NCI-H146 treated with DMSO at 0.1 percent for 48 hours (cell line): ENCODE data around the gene RNF167.

Experiments used
- DNase-seq: peaks from one replicate; lab custom pipeline; 2025; ENCODE audit not compliant: unreplicated experiment; lab: John Stamatoyannopoulos, UW

Gene RNF167

GRCh38 chr17:4938688-4939545, 1.2 kb upstream of the RNF167 start:
- DNase-seq, result no peak

- no peak for DNase-seq
Observed at GRCh38 chr17:4939546-4939795, 597 bp upstream of the RNF167 start.

GRCh38 chr17:4940555-4941318, 669 bp downstream of the RNF167 start:
- DNase-seq, result no peak

GRCh38 chr17:4941319-4941610, 1.2 kb downstream of the RNF167 start:
- DNase-seq, result no peak

GRCh38 chr17:4942760-4943508, 2.9 kb downstream of the RNF167 start:
- DNase-seq, result no peak

- DNase-seq, result no peak
Observed at GRCh38 chr17:4944163-4944553, 4.1 kb downstream of the RNF167 start.

- DNase-seq, result no peak
Observed at GRCh38 chr17:4944554-4945175, 4.6 kb downstream of the RNF167 start.

GRCh38 chr17:4945176-4945943, 5.3 kb downstream of the RNF167 start:
- no peak for DNase-seq

GRCh38 chr17:4945944-4946280, 5.8 kb downstream of the RNF167 start:
- no peak for DNase-seq

GRCh38 chr17:4946312-4946976, 6.4 kb downstream of the RNF167 start:
- no peak for DNase-seq

GRCh38 chr17:4947010-4947410, 6.9 kb downstream of the RNF167 start:
- DNase-seq, result no peak

GRCh38 chr17:4947411-4948165, 7.5 kb downstream of the RNF167 start:
- DNase-seq, result no peak

- peak; percentile 77 for DNase-seq
Observed at GRCh38 chr17:4948166-4948930, 8.3 kb downstream of the RNF167 start, which contains the start of gene PFN1. Gene PFN1, minus strand, starts transcription at chr17:4948530. Its CDS starts 136 bp downstream, at chr17:4948394.

- DNase-seq, result peak; percentile 70
Observed at GRCh38 chr17:4948931-4949320, 8.9 kb downstream of the RNF167 start.

GRCh38 chr17:4949321-4950074, 9.4 kb downstream of the RNF167 start:
- DNase-seq, result peak; percentile 55

- peak; percentile 55 for DNase-seq
Observed at GRCh38 chr17:4950075-4950745, 10.1 kb downstream of the RNF167 start.

- no peak for DNase-seq
Observed at GRCh38 chr17:4950746-4951204, 10.7 kb downstream of the RNF167 start, which contains the start of gene ENO3. Gene ENO3, plus strand, starts transcription at chr17:4951119. Its CDS starts 711 bp downstream, at chr17:4951830.
